PFSK-1 (cell line): Measurements from ENCODE around the gene CACNA1C.

ENCODE experiments used
- FOXP2 ChIP-seq: optimal IDR thresholded peaks from 2 replicates; pipeline ENCODE3; 2011; ENCODE audit warnings: borderline replicate concordance, control low read depth, inconsistent platforms; ENCODE audit not compliant: insufficient read depth; ENCODE audit errors: extremely low read length, extremely low read depth
- POLR2AphosphoS5 ChIP-seq: IDR thresholded peaks from 2 replicates; pipeline ENCODE4 v1.6.1; 2012; ENCODE audit warnings: low read depth, mild to moderate bottlenecking, control low read depth, low read length, moderate library complexity
- REST ChIP-seq, 2 experiments: IDR thresholded peaks; 2 replicates each; pipeline versions ENCODE4 v1.6.1 to v1.8.0; 2011 to 2012; ENCODE audit warnings: low read depth in 2 of 2, low read length in 2 of 2, control low read depth in 1 of 2, inconsistent platforms in 1 of 2, mild to moderate bottlenecking in 1 of 2, moderate library complexity in 1 of 2; ENCODE audit not compliant: insufficient read depth in 1 of 2
- SIN3A ChIP-seq: IDR thresholded peaks from 2 replicates; pipeline ENCODE4 v1.6.1; 2012; ENCODE audit warnings: mild to moderate bottlenecking, low read length, moderate library complexity, borderline replicate concordance; ENCODE audit not compliant: insufficient read depth
- TAF1 ChIP-seq: IDR thresholded peaks from 2 replicates; pipeline ENCODE4 v1.6.1; 2012; ENCODE audit warnings: low read length, control low read depth, borderline replicate concordance; ENCODE audit not compliant: insufficient read depth

CACNA1C gene

DNA sequence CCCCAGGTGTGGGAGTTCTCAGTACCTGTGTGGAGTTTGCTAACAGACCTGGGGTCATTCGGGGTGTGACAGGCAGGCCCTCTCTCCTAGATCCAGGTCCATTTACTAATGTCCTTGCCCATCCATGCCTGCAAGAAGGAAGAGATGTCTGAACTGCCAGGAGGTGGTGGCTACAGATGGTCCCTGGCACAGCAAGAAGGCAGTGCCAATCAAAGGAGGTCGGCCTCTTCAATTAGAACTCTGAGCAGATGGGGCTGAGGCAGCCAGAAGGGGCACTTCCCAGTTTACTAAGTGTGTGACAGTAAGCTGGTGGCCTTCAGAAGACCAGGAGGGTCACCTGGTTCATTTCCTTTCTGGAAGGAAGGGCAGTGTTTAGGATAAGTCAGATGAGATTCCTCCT, 202.5 kb downstream of the CACNA1C start:
- TF ChIP-seq SIN3A (no peak), REST (IDR thresholded peaks at IDR 0.05; ENCODE audit: insufficient read depth in 1 of 2, low read depth in 2 of 2, low read length in 2 of 2) (no peak), FOXP2 (no peak)

GRCh38 chr12:2256453-2256852, 203.7 kb downstream of the CACNA1C start:
- TF ChIP-seq TAF1, result no peak
- TF ChIP-seq REST (IDR thresholded peaks at IDR 0.05; ENCODE audit: insufficient read depth in 1 of 2, low read depth in 2 of 2, low read length in 2 of 2), result no peak
- TF ChIP-seq SIN3A, result no peak
- TF ChIP-seq FOXP2, result no peak
- TF ChIP-seq POLR2AphosphoS5, result no peak

DNA sequence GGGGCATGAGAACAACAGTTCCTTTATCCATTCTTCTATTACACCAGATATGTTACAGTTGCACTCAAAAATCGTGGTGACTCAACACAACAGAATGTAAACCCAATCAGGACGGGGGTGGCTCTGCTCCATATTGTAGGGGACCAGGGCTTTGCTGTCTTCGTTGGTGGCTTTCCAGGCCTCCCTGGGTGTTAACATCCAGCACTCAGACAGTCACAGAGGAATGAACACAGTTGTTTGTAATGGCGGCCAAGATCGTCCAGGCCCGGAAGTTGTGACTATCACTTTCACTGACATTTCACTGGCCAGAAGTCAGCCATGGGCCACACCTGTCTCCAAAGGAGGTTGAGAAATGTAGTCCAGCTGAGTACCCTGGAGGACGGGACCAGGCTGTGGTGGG, 204.1 kb downstream of the CACNA1C start:
- TF ChIP-seq TAF1, result no peak
- no peak for TF ChIP-seq SIN3A
- TF ChIP-seq REST (IDR thresholded peaks at IDR 0.05; ENCODE audit: insufficient read depth in 1 of 2, low read depth in 2 of 2, low read length in 2 of 2), result no peak
- TF ChIP-seq FOXP2, result no peak
- no peak for TF ChIP-seq POLR2AphosphoS5

DNA sequence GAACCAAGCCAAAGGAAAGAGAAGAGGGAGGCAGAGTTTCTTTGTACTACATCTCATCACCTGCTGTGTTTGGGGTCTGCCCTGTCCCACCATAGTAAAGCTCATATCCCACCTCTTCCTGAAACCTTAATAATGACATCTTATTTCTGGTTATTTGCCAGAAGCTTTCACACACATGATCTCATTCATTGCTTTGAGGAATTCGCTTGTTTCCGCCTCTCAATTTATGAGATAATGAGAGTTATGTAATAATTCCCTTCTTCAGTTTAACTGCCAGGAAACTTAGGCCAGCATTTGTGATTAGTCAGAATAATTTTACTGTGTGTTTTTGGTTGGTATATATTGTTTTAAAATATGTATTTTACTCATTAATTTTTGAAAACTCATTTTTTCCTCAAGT, 205.2 kb downstream of the CACNA1C start:
- TF ChIP-seq REST (IDR thresholded peaks at IDR 0.05; ENCODE audit: insufficient read depth in 1 of 2, low read depth in 2 of 2, low read length in 2 of 2) (no peak), TAF1 (no peak), FOXP2 (no peak), SIN3A (no peak), POLR2AphosphoS5 (no peak)

DNA sequence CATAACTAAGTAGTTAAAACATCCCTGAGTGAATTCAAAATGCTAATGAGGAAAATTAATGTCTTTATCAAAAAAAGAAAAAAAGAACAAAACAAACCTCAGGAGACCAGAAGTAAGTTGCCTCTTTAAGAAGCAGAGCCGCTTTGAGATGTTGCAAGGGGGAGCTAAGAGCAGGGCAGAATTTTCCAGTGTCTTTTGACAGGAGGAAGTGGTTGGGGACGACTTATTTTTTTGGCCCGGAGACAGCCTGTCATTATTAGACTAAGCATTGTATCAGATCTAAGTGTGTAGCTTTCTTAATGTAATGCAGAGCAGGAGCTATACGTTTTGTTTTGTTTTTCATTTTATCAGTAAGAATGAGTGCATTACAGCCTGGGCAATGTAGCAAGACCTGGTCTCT, 206.6 kb downstream of the CACNA1C start:
- TF ChIP-seq REST (IDR thresholded peaks at IDR 0.05; ENCODE audit: insufficient read depth in 1 of 2, low read depth in 2 of 2, low read length in 2 of 2), result no peak
- TF ChIP-seq TAF1, result no peak
- TF ChIP-seq SIN3A, result no peak
- TF ChIP-seq POLR2AphosphoS5, result no peak
- no peak for TF ChIP-seq FOXP2
